Immature natural killer cell (primary cell): Measurements from ENCODE around the gene HLF. TPM values are rescaled to one million over a fixed set of nuclear protein-coding genes. Genes with fewer than 3 reads are reported as not detected.

Experiments used
- DNase-seq, 3 donors: peaks; one replicate each; pipeline ENCODE4 v3.0.0; 2022; ENCODE audit warnings: mixed read lengths in 1 of 3
- H3K27ac Mint-ChIP-seq, 6 donors: one replicate each; pipeline ENCODE4 v1.8.0; 2020; ENCODE audit warnings: mixed read lengths in 6 of 6, mild to moderate bottlenecking in 5 of 6, inconsistent platforms in 4 of 6, moderate library complexity in 3 of 6
- H3K27me3 Mint-ChIP-seq, 3 donors: one replicate each; pipeline ENCODE4 v1.8.0; 2020 to 2021; ENCODE audit warnings: low read depth in 3 of 3, mild to moderate bottlenecking in 3 of 3, mixed read lengths in 3 of 3, moderate library complexity in 3 of 3, inconsistent platforms in 1 of 3
- H3K36me3 Mint-ChIP-seq, 3 donors: one replicate each; pipeline ENCODE4 v1.8.0; 2020; ENCODE audit warnings: mixed read lengths in 3 of 3, inconsistent platforms in 2 of 3, mild to moderate bottlenecking in 2 of 3
- H3K4me1 Mint-ChIP-seq, 2 donors: one replicate each; pipeline ENCODE4 v1.8.0; 2020; ENCODE audit warnings: inconsistent platforms in 2 of 2, mild to moderate bottlenecking in 2 of 2, mixed read lengths in 2 of 2, moderate library complexity in 1 of 2
- H3K4me3 Mint-ChIP-seq, 5 donors: one replicate each; pipeline ENCODE4 v1.8.0; 2020; ENCODE audit warnings: mild to moderate bottlenecking in 5 of 5, mixed read lengths in 5 of 5, inconsistent platforms in 3 of 5, moderate library complexity in 3 of 5
- H3K9me3 Mint-ChIP-seq, 6 donors: one replicate each; pipeline ENCODE4 v1.8.0; 2020; ENCODE audit warnings: mild to moderate bottlenecking in 6 of 6, mixed read lengths in 6 of 6, inconsistent platforms in 4 of 6, moderate library complexity in 3 of 6
- polyA plus RNA-seq, 3 donors: library from polyadenylated mRNA; unstranded; fragments of 300-500 nt; fragmentation: Illumina TruSeq; gene quantifications; one replicate each; pipeline ENCODE4 v1.2.3, GENCODE V29; 2021

The HLF gene
- polyA plus RNA-seq, 3 donors from 2014 or later, result not detected

- peaks cover 12 to 19% (median 17%) of the 10 kb centered on the region in 3 donors for H3K27me3 Mint-ChIP-seq
- H3K36me3 Mint-ChIP-seq, result no peaks in the 10 kb centered on the region
- no peak overlapping the region for H3K27ac Mint-ChIP-seq
- H3K4me3 Mint-ChIP-seq, result no peak overlapping the region
- no peak for DNase-seq
- H3K9me3 Mint-ChIP-seq, result peaks cover 0 to 2% (median 0%) of the 10 kb centered on the region in 6 donors
- H3K4me1 Mint-ChIP-seq, result no peaks in the 10 kb centered on the region
Observed at GRCh38 chr17:55272711-55273578, 8.2 kb downstream of the HLF start.

- peaks cover 0 to 2% (median 0%) of the 10 kb centered on the region in 6 donors for H3K9me3 Mint-ChIP-seq
- H3K27ac Mint-ChIP-seq, result no peak overlapping the region
- no peaks in the 10 kb centered on the region for H3K36me3 Mint-ChIP-seq
- peaks cover 12 to 17% (median 17%) of the 10 kb centered on the region in 3 donors for H3K27me3 Mint-ChIP-seq
- H3K4me3 Mint-ChIP-seq, result no peak overlapping the region
- H3K4me1 Mint-ChIP-seq, result no peaks in the 10 kb centered on the region
- DNase-seq, result no peak
Observed at GRCh38 chr17:55273579-55274354, 9.0 kb downstream of the HLF start.

DNA sequence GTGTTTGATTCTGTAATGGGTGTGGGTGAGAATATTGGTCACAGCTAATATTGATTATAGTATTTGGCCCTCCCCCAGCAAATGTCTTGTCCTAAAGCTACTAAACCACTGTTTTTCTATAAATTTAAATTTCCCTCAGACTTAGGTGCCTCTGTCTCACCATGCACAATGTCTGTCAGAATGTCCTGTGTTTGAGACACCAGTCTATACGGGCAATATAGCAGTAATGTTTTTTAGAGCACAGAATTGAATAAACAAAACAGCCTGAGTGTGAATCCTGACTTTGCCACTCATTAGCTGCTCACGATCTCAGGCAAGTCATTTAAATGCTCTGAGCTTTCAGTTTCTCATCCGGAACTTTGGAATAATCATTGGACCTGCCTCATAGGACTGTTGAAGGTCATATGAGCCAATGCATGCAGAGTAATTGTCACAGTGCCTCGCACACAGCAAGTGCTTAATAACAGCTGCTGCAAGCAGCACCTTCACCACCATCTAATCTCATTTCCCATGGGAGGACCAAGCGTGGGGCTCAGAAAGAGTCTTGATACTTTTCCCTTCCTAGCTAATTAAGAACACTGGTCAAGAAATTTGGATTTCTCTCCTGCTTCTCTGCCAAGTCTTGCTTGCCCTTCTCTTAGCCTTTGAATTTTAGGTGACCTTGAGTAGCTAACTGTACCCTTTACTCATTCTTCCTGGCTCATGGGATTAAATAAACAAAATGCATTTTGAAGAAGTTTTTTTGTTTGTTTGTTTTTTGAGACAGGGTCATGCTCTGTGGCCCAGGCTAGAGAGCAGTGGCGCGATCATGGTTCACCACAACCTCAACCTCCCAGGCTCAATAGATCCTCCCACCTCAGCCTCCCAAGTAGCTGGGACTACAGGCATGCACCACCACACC lies 9.8 kb downstream of the HLF start:
- no peaks in the 10 kb centered on the region for H3K36me3 Mint-ChIP-seq
- DNase-seq, result no peak
- no peak overlapping the region for H3K27ac Mint-ChIP-seq
- peaks cover 0 to 2% (median 0%) of the 10 kb centered on the region in 6 donors for H3K9me3 Mint-ChIP-seq
- H3K27me3 Mint-ChIP-seq, result peaks cover 12 to 17% (median 14%) of the 10 kb centered on the region in 3 donors
- no peaks in the 10 kb centered on the region for H3K4me1 Mint-ChIP-seq
- H3K4me3 Mint-ChIP-seq, result no peak overlapping the region

- Mint-ChIP-seq H3K27me3 (peaks cover 6 to 14% (median 9%) of the 10 kb centered on the region in 3 donors), H3K4me1 (no peaks in the 10 kb centered on the region), H3K27ac (no peak overlapping the region), H3K9me3 (no peaks in the 10 kb centered on the region), H3K36me3 (no peaks in the 10 kb centered on the region), H3K4me3 (no peak overlapping the region)
- DNase-seq, result no peak
Observed at GRCh38 chr17:55275894-55276804, 11.4 kb downstream of the HLF start.

DNA sequence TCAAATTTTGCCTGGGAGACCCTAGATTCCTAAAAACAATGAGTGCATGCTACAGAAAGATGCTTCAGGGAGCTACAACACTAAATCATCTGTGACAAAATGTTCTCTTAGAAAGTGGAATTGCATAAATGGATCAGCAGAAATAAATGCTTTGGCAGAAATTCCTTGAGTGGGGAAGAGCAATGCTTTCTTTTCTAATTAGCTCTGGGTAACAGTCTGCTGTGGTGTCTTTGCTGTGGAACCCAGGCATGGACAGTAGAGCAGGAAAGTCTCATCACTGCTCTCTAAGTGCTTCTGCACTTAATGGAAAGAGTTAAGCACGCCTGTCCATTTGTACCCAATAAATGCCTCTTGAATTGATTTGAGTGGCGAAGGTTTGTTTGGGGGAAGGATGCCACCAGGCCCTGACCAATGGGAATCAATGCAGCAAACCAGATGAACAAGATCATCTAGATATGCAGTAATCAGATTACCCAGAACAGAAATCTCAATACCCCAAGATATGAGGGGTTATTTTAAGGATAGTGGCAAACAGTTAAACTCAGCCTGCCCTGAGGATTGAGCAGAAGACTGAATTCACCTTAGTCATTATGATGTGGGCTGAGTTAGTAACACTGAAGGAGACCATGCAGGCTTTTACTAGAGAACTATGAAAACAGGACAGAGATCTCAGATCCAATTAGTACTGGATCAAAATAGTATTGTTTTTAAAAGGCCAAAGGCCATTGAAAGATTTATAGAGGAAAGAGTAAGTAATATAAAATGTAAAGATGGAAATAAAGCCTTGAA lies 13.6 kb downstream of the HLF start:
- H3K9me3 Mint-ChIP-seq, result no peaks in the 10 kb centered on the region
- DNase-seq, result no peak
- no peaks in the 10 kb centered on the region for H3K36me3 Mint-ChIP-seq
- H3K4me1 Mint-ChIP-seq, result no peaks in the 10 kb centered on the region
- H3K4me3 Mint-ChIP-seq, result no peak overlapping the region
- H3K27me3 Mint-ChIP-seq, result peaks cover 3 to 8% (median 3%) of the 10 kb centered on the region in 3 donors
- H3K27ac Mint-ChIP-seq, result no peak overlapping the region

DNA sequence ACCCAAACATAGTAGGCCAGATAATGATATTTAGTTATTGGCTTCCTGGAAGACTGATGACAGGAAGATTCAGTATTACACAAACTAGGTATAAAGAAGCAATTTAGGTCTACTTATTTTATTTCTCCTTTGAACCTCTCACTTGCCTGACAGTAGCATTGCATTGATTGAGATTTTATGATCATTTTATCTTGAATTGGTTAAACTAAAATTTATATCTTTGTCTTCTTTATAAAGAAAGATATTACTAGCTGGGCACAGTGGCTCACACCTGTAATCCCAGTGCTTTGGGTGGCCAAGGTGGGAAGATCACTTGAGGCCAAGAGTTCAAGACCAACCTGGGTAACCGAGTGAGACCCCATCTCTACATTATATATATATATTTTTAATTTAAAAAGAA lies 14.4 kb downstream of the HLF start:
- Mint-ChIP-seq H3K36me3 (no peaks in the 10 kb centered on the region), H3K4me3 (no peak overlapping the region), H3K27me3 (peaks cover 3 to 6% (median 3%) of the 10 kb centered on the region in 3 donors), H3K9me3 (no peaks in the 10 kb centered on the region), H3K27ac (no peak overlapping the region), H3K4me1 (no peaks in the 10 kb centered on the region)
- no peak for DNase-seq

GRCh38 chr17:55279788-55280187 lies 15.0 kb downstream of the HLF start:
- no peaks in the 10 kb centered on the region for H3K9me3 Mint-ChIP-seq
- no peak overlapping the region for H3K27ac Mint-ChIP-seq
- H3K4me1 Mint-ChIP-seq, result no peaks in the 10 kb centered on the region
- H3K27me3 Mint-ChIP-seq, result peaks cover 3 to 4% (median 3%) of the 10 kb centered on the region in 3 donors
- peaks cover 0 to under 1% (median 0%) of the 10 kb centered on the region in 3 donors for H3K36me3 Mint-ChIP-seq
- DNase-seq, result no peak
- no peak overlapping the region for H3K4me3 Mint-ChIP-seq

DNA sequence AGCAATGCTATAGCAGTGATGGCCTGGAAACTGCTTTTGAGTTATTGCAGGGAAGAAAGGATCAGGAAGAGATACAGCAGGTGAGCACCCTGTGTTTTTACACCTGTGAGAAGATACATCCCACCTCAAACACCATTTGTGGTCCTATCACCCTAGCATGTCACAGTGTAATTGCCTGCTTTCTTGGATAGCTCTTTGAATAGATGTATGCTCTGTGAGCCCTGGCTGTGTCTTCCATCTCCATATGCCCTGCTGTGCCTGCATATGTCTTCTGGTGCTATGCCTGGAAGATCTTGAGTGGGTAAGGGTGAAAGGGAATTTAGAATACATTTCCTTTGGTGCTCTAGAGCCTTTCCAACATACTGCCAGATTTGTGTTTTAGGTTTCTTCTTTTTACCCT lies 15.5 kb downstream of the HLF start:
- H3K36me3 Mint-ChIP-seq, result peaks cover 0 to 3% (median 0%) of the 10 kb centered on the region in 3 donors
- H3K27ac Mint-ChIP-seq, result no peak overlapping the region
- no peaks in the 10 kb centered on the region for H3K9me3 Mint-ChIP-seq
- DNase-seq, result no peak
- H3K4me1 Mint-ChIP-seq, result no peaks in the 10 kb centered on the region
- H3K4me3 Mint-ChIP-seq, result no peak overlapping the region
- peaks cover 3 to 4% (median 3%) of the 10 kb centered on the region in 3 donors for H3K27me3 Mint-ChIP-seq

- Mint-ChIP-seq H3K27ac (no peak overlapping the region), H3K9me3 (no peaks in the 10 kb centered on the region)
Observed at GRCh38 chr17:55281649-55282378, 17.1 kb downstream of the HLF start.

DNA sequence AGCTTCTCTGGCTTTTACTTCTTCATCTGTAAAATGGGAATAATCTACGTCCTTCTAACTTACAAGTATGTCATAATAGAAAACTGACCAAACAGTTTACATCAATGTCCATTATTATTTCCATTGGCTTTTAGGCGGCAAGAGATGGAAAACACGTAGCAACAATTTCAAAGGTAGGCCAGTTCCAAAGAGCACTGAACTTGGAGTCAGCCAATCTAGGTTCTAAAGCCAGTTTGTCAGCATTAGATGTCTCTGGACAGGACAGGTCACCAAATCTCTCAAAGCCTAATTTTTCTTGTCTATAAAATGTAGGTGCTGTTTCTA lies 17.6 kb downstream of the HLF start:
- no peak overlapping the region for H3K27ac Mint-ChIP-seq
- no peak for DNase-seq
- peaks cover 0 to 1% (median 0%) of the 10 kb centered on the region in 3 donors for H3K27me3 Mint-ChIP-seq
- no peaks in the 10 kb centered on the region for H3K4me1 Mint-ChIP-seq
- peaks cover 0 to 3% (median 0%) of the 10 kb centered on the region in 3 donors for H3K36me3 Mint-ChIP-seq
- no peaks in the 10 kb centered on the region for H3K9me3 Mint-ChIP-seq
- no peak overlapping the region for H3K4me3 Mint-ChIP-seq

More at GRCh38 chr17:55281649-55282378, 17.1 kb downstream of the HLF start:
- DNase-seq, result no peak
- Mint-ChIP-seq H3K27me3 (peaks cover 0 to 1% (median 0%) of the 10 kb centered on the region in 3 donors), H3K36me3 (peaks cover 0 to 3% (median 0%) of the 10 kb centered on the region in 3 donors), H3K4me3 (no peak overlapping the region), H3K4me1 (no peaks in the 10 kb centered on the region)

- Mint-ChIP-seq H3K9me3 (no peaks in the 10 kb centered on the region), H3K36me3 (peaks cover 0 to 3% (median 0%) of the 10 kb centered on the region in 3 donors), H3K27ac (no peak overlapping the region), H3K27me3 (peaks cover 0 to 1% (median 0%) of the 10 kb centered on the region in 3 donors), H3K4me1 (no peaks in the 10 kb centered on the region), H3K4me3 (no peak overlapping the region)
- DNase-seq, result no peak
Observed at GRCh38 chr17:55282741-55283140, 18.0 kb downstream of the HLF start.
